ENCODE data around the gene ADD2.

ADD2 gene

GRCh38 chr2:70789304-70790135 lies 21.5 kb upstream of the ADD2 start:
- H3K4me3 ChIP-seq (ENCODE audit: low read depth, low read length): no peak overlapping the region
- DNase-seq (ENCODE audit: low read depth): peak; percentile 82
- no peak for TF ChIP-seq MYC (IDR thresholded peaks at IDR 0.05; ENCODE audit: low read depth, low read length)
- TF ChIP-seq, protein P1, sequence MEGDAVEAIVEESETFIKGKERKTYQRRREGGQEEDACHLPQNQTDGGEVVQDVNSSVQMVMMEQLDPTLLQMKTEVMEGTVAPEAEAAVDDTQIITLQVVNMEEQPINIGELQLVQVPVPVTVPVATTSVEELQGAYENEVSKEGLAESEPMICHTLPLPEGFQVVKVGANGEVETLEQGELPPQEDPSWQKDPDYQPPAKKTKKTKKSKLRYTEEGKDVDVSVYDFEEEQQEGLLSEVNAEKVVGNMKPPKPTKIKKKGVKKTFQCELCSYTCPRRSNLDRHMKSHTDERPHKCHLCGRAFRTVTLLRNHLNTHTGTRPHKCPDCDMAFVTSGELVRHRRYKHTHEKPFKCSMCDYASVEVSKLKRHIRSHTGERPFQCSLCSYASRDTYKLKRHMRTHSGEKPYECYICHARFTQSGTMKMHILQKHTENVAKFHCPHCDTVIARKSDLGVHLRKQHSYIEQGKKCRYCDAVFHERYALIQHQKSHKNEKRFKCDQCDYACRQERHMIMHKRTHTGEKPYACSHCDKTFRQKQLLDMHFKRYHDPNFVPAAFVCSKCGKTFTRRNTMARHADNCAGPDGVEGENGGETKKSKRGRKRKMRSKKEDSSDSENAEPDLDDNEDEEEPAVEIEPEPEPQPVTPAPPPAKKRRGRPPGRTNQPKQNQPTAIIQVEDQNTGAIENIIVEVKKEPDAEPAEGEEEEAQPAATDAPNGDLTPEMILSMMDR (IDR thresholded peaks at IDR 0.05; ENCODE audit: low read depth, low read length): peak; percentile 76

GRCh38 chr2:70785137-70785911 lies 17.3 kb upstream of the ADD2 start:
- H3K4me3 ChIP-seq (ENCODE audit: low read depth, low read length): no peak overlapping the region
- DNase-seq (ENCODE audit: low read depth): peak; percentile 78
- TF ChIP-seq, protein P1 (IDR thresholded peaks at IDR 0.05; ENCODE audit: low read depth, low read length): peak; percentile 82
- peak; percentile 84 for TF ChIP-seq MAX (IDR thresholded peaks at IDR 0.05; ENCODE audit: low read depth, low read length)
- no peak for TF ChIP-seq POLR2A (IDR thresholded peaks at IDR 0.05; ENCODE audit: extremely low read depth, insufficient read length)
- peak; percentile 75 for TF ChIP-seq MYC (IDR thresholded peaks at IDR 0.05; ENCODE audit: low read depth, low read length)

GRCh38 chr2:70784320-70784719 lies 16.3 kb upstream of the ADD2 start:
- no peak for DNase-seq (ENCODE audit: low read depth)
- no peak overlapping the region for H3K4me3 ChIP-seq (ENCODE audit: low read depth, low read length)
- TF ChIP-seq MAX (IDR thresholded peaks at IDR 0.05; ENCODE audit: low read depth, low read length) (no peak), MYC (IDR thresholded peaks at IDR 0.05; ENCODE audit: low read depth, low read length) (no peak), POLR2A (IDR thresholded peaks at IDR 0.05; ENCODE audit: extremely low read depth, insufficient read length) (no peak)
- TF ChIP-seq, protein P1 (IDR thresholded peaks at IDR 0.05; ENCODE audit: low read depth, low read length): no peak

GRCh38 chr2:70779911-70780545 lies 12.0 kb upstream of the ADD2 start:
- TF ChIP-seq, protein P1 (IDR thresholded peaks at IDR 0.05; ENCODE audit: low read depth, low read length): no peak
- no peak for TF ChIP-seq MAX (IDR thresholded peaks at IDR 0.05; ENCODE audit: low read depth, low read length)
- no peak for TF ChIP-seq MYC (IDR thresholded peaks at IDR 0.05; ENCODE audit: low read depth, low read length)
- no peak for TF ChIP-seq POLR2A (IDR thresholded peaks at IDR 0.05; ENCODE audit: extremely low read depth, insufficient read length)
- no peak overlapping the region for H3K4me3 ChIP-seq (ENCODE audit: low read depth, low read length)
- DNase-seq (ENCODE audit: low read depth): no peak

- no peak for DNase-seq (ENCODE audit: low read depth)
- no peak overlapping the region for H3K4me3 ChIP-seq (ENCODE audit: low read depth, low read length)
- TF ChIP-seq, protein P1 (IDR thresholded peaks at IDR 0.05; ENCODE audit: low read depth, low read length): no peak
- TF ChIP-seq MAX (IDR thresholded peaks at IDR 0.05; ENCODE audit: low read depth, low read length) (no peak), POLR2A (IDR thresholded peaks at IDR 0.05; ENCODE audit: extremely low read depth, insufficient read length) (no peak), MYC (IDR thresholded peaks at IDR 0.05; ENCODE audit: low read depth, low read length) (no peak)
Measured at GRCh38 chr2:70779491-70779890, 11.5 kb upstream of the ADD2 start.

All from NB4 (cell line).